ENCODE results near the gene ADAMTS9. TPM values are rescaled to one million over a fixed set of nuclear protein-coding genes. Genes with fewer than 3 reads are reported as not detected.

ADAMTS9 gene
- total and polyA plus RNA-seq, 2 of the 13 experiments (the other 11 are each of a cell fraction or from before 2014, with no cell fraction given), result 0.02 to 0.09 TPM

- Histone ChIP-seq H2AFZ (ENCODE audit: low read length) (no peak overlapping the region), H3K9me3 (ENCODE audit: low read length) (no peaks in the 10 kb centered on the region), H3K4me3 (replicated peaks in 1 of 3; ENCODE audit: insufficient read depth in 1 of 3, low read depth in 2 of 3, low read length in 3 of 3) (no peak overlapping the region), H3K9ac (ENCODE audit: insufficient read depth, low read depth, low read length) (no peak overlapping the region), H3K4me2 (ENCODE audit: low read depth, low read length) (no peak overlapping the region), H3K79me2 (ENCODE audit: insufficient read depth, low read length) (no peaks in the 10 kb centered on the region), H3K36me3 (replicated peaks in 1 of 2; ENCODE audit: control insufficient read depth in 1 of 2, insufficient read depth in 2 of 2, low read length in 2 of 2) (no peaks in the 10 kb centered on the region), H3K4me1 (ENCODE audit: insufficient read depth, low read length) (no peaks in the 10 kb centered on the region), H3K27me3 (ENCODE audit: control insufficient read depth in 1 of 2, insufficient read depth in 2 of 2, low read length in 2 of 2) (no peaks in the 10 kb centered on the region), H4K20me1 (ENCODE audit: insufficient read depth, low read length) (no peaks in the 10 kb centered on the region), H3K27ac (ENCODE audit: extremely low read length, insufficient read depth, low read length) (no peak overlapping the region)
- no peak for FAIRE-seq
- ChIA-PET CTCF (ENCODE audit: low intra/inter-chr PET ratio, low total read pairs) (no interaction called here), POLR2A (no interaction called here)
- in situ Hi-C loops (cut with HindIII; ENCODE audit: extremely low pct_ligation_motif_present, low pct_unique_long_range_greater_than_20kb) (no loop called here), intact Hi-C loops (cut with micrococcal nuclease; ENCODE audit: unreplicated experiment) (no loop called here)
- TF ChIP-seq REL (CRISPR knock-in tag; conservative IDR thresholded peaks at IDR 0.05) (no peak), ZNF792 (CRISPR knock-in tag; IDR thresholded peaks at IDR 0.05) (no peak), ZFP91 (CRISPR knock-in tag; IDR thresholded peaks at IDR 0.05; ENCODE audit: borderline replicate concordance) (no peak)
- no peak for DNase-seq (ENCODE audit: low spot score)
- WGBS (ENCODE audit: low lambda C conversion rate), result 79% methylated on average over 9 of the region's 9 CpGs
- no peak for ATAC-seq
- no TSS peak for BruUV-seq (replicated peaks)
These were observed 93.7 kb downstream of the ADAMTS9 start for GRCh38 chr3:64594134-64594533.

GRCh38 chr3:64593350-64593749 is 94.5 kb downstream of the ADAMTS9 start:
- H3K27ac ChIP-seq (ENCODE audit: extremely low read length, insufficient read depth, low read length), result no peak overlapping the region
- H4K20me1 ChIP-seq (ENCODE audit: insufficient read depth, low read length), result no peaks in the 10 kb centered on the region
- WGBS (ENCODE audit: low lambda C conversion rate), result 76% methylated on average over 3 of the region's 3 CpGs
- FAIRE-seq, result no peak
- no peak overlapping the region for H3K9ac ChIP-seq (ENCODE audit: insufficient read depth, low read depth, low read length)
- no peak overlapping the region for H3K4me3 ChIP-seq (replicated peaks in 1 of 3; ENCODE audit: insufficient read depth in 1 of 3, low read depth in 2 of 3, low read length in 3 of 3)
- no peaks in the 10 kb centered on the region for H3K9me3 ChIP-seq (ENCODE audit: low read length)
- H3K27me3 ChIP-seq (ENCODE audit: control insufficient read depth in 1 of 2, insufficient read depth in 2 of 2, low read length in 2 of 2), result no peaks in the 10 kb centered on the region
- DNase-seq (ENCODE audit: low spot score), result no peak
- in situ Hi-C loops (cut with HindIII; ENCODE audit: extremely low pct_ligation_motif_present, low pct_unique_long_range_greater_than_20kb) (no loop called here), intact Hi-C loops (cut with micrococcal nuclease; ENCODE audit: unreplicated experiment) (no loop called here)
- no peaks in the 10 kb centered on the region for H3K4me1 ChIP-seq (ENCODE audit: insufficient read depth, low read length)
- H3K79me2 ChIP-seq (ENCODE audit: insufficient read depth, low read length), result no peaks in the 10 kb centered on the region
- H3K36me3 ChIP-seq (replicated peaks in 1 of 2; ENCODE audit: control insufficient read depth in 1 of 2, insufficient read depth in 2 of 2, low read length in 2 of 2), result no peaks in the 10 kb centered on the region
- no peak overlapping the region for H3K4me2 ChIP-seq (ENCODE audit: low read depth, low read length)
- no peak for ATAC-seq
- CTCF ChIA-PET (ENCODE audit: low intra/inter-chr PET ratio, low total read pairs), result no interaction called here
- no TSS peak for BruUV-seq (replicated peaks)
- no peak overlapping the region for H2AFZ ChIP-seq (ENCODE audit: low read length)
- POLR2A ChIA-PET, result no interaction called here
- no peak for TF ChIP-seq ZNF296 (CRISPR knock-in tag; conservative IDR thresholded peaks at IDR 0.05)
- no peak for TF ChIP-seq THYN1 (CRISPR knock-in tag; IDR thresholded peaks at IDR 0.05; ENCODE audit: borderline replicate concordance, low read depth)
- no peak for TF ChIP-seq ZNF546 (CRISPR knock-in tag; conservative IDR thresholded peaks at IDR 0.05)
- TF ChIP-seq HNF4A (CRISPR knock-in tag; IDR thresholded peaks at IDR 0.05), result no peak
- TF ChIP-seq ZNF530 (CRISPR knock-in tag; IDR thresholded peaks at IDR 0.05; ENCODE audit: low read depth), result no peak
- TF ChIP-seq KAT7 (CRISPR knock-in tag; IDR thresholded peaks at IDR 0.05; ENCODE audit: borderline replicate concordance), result no peak
- TF ChIP-seq, protein P1, sequence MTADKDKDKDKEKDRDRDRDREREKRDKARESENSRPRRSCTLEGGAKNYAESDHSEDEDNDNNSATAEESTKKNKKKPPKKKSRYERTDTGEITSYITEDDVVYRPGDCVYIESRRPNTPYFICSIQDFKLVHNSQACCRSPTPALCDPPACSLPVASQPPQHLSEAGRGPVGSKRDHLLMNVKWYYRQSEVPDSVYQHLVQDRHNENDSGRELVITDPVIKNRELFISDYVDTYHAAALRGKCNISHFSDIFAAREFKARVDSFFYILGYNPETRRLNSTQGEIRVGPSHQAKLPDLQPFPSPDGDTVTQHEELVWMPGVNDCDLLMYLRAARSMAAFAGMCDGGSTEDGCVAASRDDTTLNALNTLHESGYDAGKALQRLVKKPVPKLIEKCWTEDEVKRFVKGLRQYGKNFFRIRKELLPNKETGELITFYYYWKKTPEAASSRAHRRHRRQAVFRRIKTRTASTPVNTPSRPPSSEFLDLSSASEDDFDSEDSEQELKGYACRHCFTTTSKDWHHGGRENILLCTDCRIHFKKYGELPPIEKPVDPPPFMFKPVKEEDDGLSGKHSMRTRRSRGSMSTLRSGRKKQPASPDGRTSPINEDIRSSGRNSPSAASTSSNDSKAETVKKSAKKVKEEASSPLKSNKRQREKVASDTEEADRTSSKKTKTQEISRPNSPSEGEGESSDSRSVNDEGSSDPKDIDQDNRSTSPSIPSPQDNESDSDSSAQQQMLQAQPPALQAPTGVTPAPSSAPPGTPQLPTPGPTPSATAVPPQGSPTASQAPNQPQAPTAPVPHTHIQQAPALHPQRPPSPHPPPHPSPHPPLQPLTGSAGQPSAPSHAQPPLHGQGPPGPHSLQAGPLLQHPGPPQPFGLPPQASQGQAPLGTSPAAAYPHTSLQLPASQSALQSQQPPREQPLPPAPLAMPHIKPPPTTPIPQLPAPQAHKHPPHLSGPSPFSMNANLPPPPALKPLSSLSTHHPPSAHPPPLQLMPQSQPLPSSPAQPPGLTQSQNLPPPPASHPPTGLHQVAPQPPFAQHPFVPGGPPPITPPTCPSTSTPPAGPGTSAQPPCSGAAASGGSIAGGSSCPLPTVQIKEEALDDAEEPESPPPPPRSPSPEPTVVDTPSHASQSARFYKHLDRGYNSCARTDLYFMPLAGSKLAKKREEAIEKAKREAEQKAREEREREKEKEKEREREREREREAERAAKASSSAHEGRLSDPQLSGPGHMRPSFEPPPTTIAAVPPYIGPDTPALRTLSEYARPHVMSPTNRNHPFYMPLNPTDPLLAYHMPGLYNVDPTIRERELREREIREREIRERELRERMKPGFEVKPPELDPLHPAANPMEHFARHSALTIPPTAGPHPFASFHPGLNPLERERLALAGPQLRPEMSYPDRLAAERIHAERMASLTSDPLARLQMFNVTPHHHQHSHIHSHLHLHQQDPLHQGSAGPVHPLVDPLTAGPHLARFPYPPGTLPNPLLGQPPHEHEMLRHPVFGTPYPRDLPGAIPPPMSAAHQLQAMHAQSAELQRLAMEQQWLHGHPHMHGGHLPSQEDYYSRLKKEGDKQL (CRISPR knock-in tag; IDR thresholded peaks at IDR 0.05; ENCODE audit: low read depth), result no peak
- TF ChIP-seq ZNF7 (CRISPR knock-in tag; IDR thresholded peaks at IDR 0.05), result no peak
